GM19099 (cell line): ENCODE data around the gene TGFB2.

Experiments
- POLR2A ChIP-seq: IDR thresholded peaks from 3 replicates; pipeline ENCODE4 v1.6.1; 2011; ENCODE audit warnings: low read depth; ENCODE audit not compliant: insufficient read length; ENCODE audit errors: extremely low read depth

Gene TGFB2

DNA sequence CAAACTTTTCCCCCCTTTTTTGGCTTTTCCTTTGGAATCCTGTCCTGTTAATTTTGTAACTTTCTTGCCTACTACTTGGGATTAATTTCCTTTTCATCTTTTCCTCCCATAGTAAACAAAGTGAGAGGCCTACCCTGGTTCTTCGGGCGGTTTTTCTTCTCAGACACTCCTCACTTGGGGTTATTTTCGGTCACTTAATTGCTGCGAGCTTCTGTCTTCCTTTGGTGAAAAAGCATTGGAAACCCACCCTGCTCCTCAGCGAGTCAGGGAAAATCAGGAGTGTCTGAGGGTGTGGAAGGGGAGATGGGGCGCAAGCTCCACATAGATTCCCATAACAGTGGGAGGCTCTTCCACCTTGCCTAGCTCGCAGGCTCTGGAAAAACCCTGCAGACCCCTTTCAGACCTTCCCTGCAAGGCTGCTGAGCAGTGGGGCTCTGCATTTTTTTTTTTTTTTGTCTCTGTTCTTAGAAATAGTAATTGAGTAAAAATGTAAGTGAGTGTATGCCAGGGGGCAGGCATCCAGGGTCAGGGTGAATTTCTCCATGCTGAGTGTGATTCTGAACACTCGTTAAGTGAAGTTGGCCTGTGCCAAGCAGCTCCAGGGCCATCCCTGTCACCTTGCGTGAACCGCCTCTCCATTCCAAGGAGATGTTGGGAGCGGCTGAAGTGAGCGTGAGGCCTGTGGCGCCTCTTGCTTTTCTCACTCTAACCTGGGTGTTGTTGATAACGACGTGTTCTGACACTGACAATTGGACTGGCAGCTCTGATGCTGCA lies 20.3 kb downstream of the TGFB2 start:
- TF ChIP-seq POLR2A, result no peak

DNA sequence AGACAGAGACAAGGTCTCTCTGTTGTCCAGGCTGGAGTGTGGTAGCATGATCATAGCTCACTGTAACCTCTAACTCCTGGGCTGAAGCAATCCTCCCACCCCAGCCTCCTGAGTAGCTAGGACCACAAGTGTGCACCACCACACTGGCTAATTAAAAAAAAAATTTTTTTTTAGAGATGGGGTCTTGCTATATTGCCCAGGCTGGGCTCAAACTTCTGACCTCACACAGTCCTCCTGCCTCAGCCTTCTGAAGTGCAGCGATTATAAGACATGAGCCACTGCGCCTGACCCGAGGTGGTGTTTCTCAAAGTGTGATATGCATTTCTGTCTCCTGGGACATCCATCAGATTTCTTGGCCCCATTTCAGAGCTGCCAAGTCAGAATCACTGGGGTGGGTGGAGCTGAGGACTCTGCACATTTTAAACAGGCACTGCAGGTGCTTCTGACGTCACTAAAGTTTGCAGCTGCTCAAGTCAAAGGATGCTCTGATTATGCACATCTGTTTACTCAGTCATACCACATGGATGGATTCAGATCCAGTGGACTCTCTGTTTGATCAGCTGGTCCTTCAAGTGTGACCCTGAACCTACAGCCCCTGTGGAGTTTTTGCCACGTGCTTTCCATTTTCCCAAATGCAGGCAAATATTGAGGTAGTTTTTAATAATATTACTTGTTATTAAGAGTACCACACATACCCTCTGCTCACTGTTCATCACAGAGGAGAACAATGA lies 21.4 kb downstream of the TGFB2 start:
- no peak for TF ChIP-seq POLR2A

DNA sequence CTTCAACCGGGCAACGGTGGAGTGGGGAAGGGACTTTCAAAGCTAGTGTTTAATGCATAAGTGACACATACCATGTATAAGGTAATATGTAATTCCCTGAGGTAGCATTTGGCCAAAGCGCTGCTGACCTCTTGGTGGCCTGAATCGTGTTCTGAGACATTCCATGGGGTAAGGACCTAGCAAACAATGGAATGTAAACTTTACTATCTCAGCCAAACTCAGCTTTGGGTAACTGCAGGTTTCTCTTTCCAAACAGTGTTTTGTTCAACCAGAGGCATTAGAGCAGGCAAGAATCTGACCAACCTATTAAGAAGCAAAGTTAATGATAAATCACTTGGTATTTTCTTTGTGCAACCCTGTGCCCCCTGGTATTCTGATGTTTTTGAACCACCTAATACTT lies 22.0 kb downstream of the TGFB2 start:
- TF ChIP-seq POLR2A, result no peak

DNA sequence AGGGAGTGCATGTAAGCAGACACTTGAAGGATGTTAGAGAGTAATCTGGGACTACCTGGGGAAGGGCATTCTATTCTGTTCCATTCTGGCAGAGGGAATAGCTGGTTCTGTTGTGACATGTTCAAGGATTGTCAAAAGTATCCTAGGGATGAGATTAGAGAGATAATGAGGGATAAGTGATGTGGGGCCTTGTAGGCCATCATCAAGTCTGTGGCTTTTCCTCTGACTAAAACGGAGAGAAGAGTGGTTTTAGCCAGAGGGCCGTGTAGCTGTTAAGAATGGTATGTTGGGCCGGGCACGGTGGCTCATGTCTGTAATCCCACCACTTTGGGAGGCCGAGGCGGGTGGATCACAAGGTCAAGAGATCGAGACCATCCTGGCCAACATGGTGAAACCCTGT lies 23.6 kb downstream of the TGFB2 start:
- no peak for TF ChIP-seq POLR2A

DNA sequence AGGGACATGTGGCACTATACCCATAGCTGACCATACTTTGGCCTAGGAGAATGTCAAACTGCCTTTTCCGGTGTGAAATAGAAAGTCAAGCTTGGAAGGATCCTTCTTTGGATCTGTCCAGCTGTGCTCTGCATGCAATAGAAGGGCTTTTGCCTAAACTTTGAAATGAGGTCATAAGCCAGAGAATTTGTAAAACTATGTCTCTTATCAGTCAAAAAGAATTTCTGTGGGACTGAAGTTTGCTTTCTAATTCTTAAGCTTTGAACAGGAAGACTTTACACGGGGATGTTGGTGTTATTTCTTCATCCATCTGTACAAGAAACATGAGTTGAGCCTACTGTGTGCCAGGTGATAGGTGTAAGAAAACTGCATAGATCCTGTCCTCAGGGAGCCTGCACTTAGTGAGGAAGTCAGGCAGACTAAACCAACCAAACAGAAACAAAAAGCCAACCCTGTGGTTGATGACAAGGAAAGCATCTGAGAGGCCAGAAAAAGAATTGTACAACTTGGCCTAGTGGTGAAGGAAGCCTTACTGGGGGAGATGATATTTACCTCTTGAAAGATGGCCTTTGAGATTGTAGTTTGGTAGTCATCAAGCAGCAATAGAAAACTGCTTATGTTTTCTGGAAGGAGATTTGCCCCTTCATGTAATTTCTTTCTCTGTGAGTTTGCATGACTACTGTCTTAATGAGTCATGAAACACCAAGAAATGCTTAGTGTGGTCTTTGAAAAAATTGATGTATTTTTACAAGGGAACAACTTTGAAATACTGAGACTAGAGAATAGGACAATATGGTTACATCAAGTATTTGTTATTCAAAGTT lies 24.8 kb downstream of the TGFB2 start:
- no peak for TF ChIP-seq POLR2A

GRCh38 chr1:218371927-218372672 lies 27.0 kb downstream of the TGFB2 start:
- no peak for TF ChIP-seq POLR2A

DNA sequence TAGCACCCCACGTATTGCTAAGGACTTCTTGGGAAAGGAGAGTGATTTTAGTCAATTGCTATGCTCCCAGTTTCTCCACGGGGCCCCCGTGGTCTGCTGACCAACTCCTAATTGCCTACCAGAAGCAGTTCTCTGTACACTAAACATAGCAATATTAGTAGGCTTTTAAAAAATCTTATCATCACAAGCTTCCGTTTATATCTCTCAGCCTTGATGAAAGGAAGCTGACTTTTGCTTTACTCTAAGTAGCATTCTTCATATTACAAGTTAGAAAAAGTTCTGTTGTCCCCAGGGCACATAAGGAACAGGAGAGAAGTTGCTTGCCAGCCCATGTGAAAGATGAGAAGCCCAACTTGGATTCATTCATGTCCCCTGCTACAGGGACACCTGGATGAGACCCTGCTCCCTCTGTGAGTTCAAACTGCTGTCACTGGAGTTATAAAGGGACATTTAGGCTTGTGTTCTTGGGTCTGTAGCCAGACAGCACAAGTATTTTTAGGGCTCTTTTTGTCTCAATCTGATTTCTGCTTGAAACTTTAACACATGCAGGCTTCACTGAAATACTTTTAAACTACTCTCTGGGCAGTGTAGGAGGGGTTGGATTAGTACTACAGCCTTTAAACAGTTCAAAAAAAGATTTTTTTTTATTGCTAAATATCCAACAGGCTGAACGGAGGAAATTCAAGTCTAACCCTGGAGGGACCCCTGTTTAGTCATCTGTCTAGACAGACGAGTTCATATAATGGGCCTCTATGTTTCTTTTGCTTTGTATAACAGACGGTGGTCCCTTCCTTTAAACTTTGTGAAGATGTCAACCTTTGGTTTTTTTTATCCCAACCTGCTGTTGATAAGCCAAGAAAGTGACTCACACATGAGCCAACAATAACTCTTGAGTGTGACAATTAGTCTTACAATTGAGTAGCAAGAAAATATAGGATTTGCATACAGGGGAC lies 29.5 kb downstream of the TGFB2 start:
- TF ChIP-seq POLR2A, result no peak

DNA sequence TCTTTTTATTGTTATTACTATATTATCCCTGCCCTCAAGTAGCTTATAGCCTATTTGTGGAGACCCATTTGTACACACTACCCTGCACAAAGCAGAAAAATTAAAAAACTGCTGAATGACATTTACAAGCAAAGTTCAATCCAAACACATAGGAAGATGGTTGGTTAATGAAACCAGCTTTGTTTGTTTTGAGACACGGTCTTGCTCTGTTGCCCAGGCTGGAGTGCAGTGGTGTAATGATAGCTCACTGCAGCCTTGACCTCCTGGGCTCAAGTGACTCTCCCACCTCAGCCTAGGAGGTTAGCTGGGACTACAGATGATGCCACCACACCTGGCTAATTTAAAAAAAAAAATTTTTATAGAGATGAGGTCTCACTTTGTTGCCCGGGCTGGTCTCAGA lies 31.6 kb downstream of the TGFB2 start:
- no peak for TF ChIP-seq POLR2A

GRCh38 chr1:218377143-218377660 lies 32.1 kb downstream of the TGFB2 start:
- no peak for TF ChIP-seq POLR2A

DNA sequence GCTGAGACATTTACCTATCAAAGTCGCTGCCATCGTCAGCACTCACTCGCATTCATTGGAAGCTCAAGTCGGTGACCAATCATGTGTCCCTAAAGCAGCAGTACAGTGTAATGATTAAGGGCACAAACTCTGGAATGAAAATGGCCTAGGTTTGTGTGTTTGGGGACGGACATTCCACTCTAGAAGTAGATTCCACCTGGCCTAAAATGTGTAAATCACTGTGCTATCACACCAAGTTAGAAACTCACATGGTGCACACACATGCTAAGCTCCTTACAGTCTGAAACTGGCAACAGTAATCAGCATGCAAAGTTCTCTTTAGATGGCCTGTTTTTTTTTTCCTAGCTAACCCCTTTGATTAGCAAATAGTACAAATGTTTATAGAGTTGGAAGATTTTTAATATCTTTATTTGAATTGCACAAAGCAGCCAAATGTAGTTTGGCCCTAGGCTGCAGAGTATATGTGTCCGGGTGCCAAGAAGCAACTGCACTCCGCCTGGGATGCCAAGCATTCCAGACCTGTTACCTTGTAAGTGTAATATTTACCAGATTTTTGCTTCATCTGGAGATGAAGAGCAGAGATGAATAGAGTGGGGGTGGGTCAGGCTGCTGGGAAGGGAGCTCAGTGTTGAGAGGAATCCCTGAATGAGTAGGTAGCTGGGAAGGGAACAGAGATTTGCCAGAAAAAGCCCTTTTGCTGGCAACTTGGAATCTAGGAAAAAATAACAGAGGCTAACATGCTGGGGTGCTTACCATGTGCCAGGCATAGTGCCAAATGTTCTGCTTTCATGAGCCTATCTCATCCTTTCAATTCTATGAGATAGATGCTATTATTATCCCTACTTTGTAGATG lies 35.2 kb downstream of the TGFB2 start:
- TF ChIP-seq POLR2A, result no peak

- TF ChIP-seq POLR2A, result no peak
These were observed 37.1 kb downstream of the TGFB2 start for GRCh38 chr1:218382261-218382660.

DNA sequence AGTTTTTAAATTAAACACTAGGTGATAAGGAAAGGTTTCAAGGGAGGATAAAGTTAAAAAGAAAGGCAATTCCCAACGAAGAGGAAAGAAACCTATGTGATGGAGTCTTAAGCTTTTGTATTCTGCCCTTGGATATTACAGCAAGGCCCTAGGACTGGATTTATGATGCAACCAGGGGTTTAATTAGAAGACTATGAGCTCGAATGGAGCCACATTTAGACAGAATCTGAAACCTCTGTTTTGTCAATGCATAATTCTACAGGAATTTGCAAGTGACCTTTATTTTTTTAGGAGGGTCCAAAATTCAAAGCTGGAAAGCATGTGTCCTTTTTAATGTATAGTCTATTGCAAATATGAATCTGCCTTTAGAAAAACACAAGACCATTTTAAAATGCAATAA lies 37.9 kb downstream of the TGFB2 start:
- no peak for TF ChIP-seq POLR2A

- TF ChIP-seq POLR2A, result no peak
These were observed 38.5 kb downstream of the TGFB2 start for GRCh38 chr1:218383681-218384080.
